Mononuclear cell (primary cell): ENCODE results near the gene ALPL. TPM values are rescaled to one million over a fixed set of nuclear protein-coding genes. Genes with fewer than 3 reads are reported as not detected.

Experiments
- H3K27me3 ChIP-seq: 2 replicates; pipeline ENCODE4 v1.6.0; 2011; ENCODE audit warnings: low read length, control low read depth; ENCODE audit not compliant: insufficient read depth
- H3K4me1 ChIP-seq: 2 replicates; pipeline ENCODE4 v1.5.1; 2011; ENCODE audit warnings: mild to moderate bottlenecking, low read length, control low read depth; ENCODE audit not compliant: insufficient read depth
- H3K4me3 ChIP-seq: 2 replicates; pipeline ENCODE4 v1.5.1; 2011; ENCODE audit warnings: mild to moderate bottlenecking, low read length, moderate library complexity
- H3K9me3 ChIP-seq: 2 replicates; pipeline ENCODE4 v1.5.1; 2011; ENCODE audit warnings: low read depth, mild to moderate bottlenecking, control low read depth, low read length
- total RNA-seq: library from RNA; depleted of rRNA; stranded (reverse); fragments of >200 nt; gene quantifications from one replicate; pipeline ENCODE4 v1.2.3, GENCODE V29; 2012

ALPL gene
- total RNA-seq, 1 donor: 0.21 TPM

DNA sequence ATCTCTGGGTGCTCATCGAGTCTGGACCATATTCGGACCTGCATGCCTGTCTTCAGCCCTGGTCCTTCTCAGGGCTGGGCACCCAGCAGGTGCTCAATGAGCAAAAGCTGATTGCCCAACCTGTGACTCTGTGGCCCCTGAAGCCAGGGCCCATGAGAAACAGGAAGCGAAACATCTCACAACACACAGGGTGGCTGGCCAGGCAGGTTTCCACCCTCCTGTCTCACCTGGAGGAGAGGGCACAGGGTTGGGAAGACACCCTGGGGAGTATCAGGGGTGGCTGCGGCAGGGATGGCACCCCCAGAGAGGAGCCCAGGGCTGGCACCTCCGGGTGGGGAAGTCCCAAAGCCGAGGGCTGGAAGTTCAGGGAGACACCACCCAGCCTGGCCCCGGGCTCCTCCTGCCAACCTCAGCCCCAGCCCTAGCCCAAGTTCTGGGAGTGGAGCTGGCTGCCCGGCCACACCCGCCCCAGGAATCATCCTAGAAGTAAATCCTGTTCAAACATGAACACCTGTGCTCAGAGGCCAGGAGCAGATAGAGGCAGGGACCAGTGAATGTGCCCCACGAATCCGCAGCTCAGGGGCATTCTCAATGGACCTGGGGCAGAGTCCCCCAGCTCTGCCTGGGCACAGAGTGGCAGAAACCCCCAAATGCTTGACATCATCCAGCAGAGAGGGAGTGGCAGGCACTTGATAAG lies 105.3 kb downstream of the ALPL start:
- no peaks in the 10 kb centered on the region for H3K9me3 ChIP-seq
- H3K4me1 ChIP-seq: no peaks in the 10 kb centered on the region
- H3K4me3 ChIP-seq: no peak overlapping the region
- H3K27me3 ChIP-seq: no peaks in the 10 kb centered on the region

DNA sequence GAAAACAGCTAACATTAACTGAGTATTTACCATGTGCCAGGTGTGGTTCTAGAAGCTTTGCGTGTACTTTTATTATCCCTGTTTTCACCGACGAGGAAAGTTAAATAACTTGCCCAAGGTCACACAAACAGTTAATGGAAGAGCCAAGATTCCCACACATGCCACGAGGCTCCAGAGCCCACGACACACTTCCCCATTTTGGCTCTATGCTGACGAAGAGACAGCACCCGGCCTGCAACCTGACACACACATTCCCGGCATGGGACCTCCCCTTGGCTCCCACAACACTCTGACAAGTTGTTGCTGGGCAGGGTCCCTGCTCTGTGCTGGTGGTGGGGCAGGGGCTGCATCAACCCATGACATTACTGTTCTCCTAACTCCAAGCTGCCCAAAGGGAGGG lies 107.1 kb downstream of the ALPL start:
- H3K4me3 ChIP-seq: no peak overlapping the region
- H3K4me1 ChIP-seq: no peaks in the 10 kb centered on the region
- no peaks in the 10 kb centered on the region for H3K9me3 ChIP-seq
- peaks cover 3% of the 10 kb centered on the region for H3K27me3 ChIP-seq

GRCh38 chr1:21617126-21617738 lies 108.0 kb downstream of the ALPL start:
- no peaks in the 10 kb centered on the region for H3K4me1 ChIP-seq
- no peak overlapping the region for H3K4me3 ChIP-seq
- no peaks in the 10 kb centered on the region for H3K9me3 ChIP-seq
- H3K27me3 ChIP-seq: peaks cover 8% of the 10 kb centered on the region

DNA sequence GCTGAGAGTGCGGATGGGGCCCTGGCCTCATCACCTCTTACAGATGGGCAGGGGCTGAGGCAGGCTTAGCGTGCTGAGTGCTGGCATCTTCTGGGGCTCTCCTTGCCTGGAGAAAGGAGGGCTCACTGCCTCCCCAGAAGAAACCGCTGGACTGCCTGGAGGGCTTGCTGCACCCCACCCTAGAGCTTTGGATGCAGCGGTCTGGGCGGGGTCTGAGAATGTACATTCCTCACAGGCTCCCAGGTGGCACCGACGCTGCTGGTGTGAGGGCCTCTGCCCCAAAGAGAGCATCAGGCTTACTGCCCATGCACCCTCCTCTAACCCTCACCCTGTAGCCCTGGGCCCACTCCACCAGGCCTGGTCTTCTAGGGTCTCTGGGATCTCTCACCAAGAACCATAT lies 108.8 kb downstream of the ALPL start:
- H3K4me1 ChIP-seq: peaks cover 4% of the 10 kb centered on the region
- no peaks in the 10 kb centered on the region for H3K9me3 ChIP-seq

DNA sequence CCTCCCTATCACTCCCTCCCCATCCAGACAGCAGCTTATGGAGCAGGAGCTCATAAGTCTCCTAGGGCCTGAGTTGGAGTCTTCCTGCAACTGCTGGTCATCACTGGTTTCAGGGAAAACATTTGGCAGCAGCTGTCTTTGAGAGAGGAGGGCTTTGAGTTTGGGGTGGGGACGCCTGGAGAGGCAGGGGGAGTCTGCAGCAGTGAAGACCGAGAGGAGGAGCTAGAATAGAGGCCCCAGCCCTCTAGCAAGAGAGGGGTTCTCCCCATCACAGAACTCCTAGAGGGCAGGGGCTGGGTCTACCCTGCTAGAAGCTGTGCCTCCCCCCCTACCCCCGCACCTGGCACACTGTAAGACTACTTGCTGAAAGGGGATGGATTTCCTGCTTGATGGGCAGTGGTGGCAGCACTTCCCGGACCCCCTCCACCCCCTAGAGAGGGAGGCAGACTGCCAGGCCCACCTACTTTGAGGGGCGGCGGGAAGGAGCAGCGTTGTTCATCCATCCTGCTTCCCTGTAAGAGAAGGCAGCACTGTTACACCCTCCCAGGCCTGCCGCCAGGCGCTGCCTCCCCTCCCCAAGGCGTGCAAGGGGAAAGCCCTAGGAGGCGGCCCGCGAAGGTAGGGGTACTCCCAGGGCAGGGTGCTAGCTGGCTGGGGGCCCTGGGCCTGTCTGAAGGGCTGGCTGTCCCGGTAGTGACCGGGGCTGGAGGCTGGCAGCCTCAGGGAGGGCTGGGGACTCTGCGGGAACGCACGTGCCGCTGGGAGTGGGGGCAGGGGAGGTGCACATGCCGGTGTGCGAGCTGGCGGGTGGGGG lies 109.5 kb downstream of the ALPL start:
- Histone ChIP-seq H3K4me3 (no peak overlapping the region), H3K27me3 (peaks cover 11% of the 10 kb centered on the region), H3K4me1 (peaks cover 4% of the 10 kb centered on the region), H3K9me3 (no peaks in the 10 kb centered on the region)

More for the DNA sequence above, 108.8 kb downstream of the ALPL start:
- Histone ChIP-seq H3K4me3 (no peak overlapping the region), H3K27me3 (peaks cover 11% of the 10 kb centered on the region)

- Histone ChIP-seq H3K9me3 (no peaks in the 10 kb centered on the region), H3K4me1 (peaks cover 4% of the 10 kb centered on the region), H3K27me3 (peaks cover 11% of the 10 kb centered on the region), H3K4me3 (no peak overlapping the region)
Observed at GRCh38 chr1:21619375-21619947, 110.2 kb downstream of the ALPL start.

DNA sequence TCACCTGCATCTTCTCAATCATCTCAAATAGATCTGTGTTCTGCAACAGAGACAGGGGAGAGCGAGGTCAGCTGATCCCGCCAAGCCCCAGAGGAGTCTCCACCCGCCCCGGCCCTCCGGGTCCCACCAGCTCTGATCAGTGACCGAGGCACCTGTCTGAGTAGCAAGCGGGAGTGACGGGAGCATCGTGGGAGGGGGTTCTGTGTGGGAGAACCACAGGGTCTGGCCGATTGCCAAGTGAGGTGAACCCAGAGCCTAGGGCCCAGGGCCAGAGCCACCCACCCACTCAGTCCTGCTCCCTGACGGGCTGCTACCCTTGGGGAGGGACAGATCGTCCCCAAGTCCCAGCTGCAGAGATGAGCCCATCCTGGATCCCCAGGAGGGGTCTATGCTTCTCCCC lies 110.8 kb downstream of the ALPL start:
- H3K27me3 ChIP-seq: peaks cover 11% of the 10 kb centered on the region
- H3K9me3 ChIP-seq: no peaks in the 10 kb centered on the region
- H3K4me3 ChIP-seq: no peak overlapping the region
- H3K4me1 ChIP-seq: peaks cover 4% of the 10 kb centered on the region

DNA sequence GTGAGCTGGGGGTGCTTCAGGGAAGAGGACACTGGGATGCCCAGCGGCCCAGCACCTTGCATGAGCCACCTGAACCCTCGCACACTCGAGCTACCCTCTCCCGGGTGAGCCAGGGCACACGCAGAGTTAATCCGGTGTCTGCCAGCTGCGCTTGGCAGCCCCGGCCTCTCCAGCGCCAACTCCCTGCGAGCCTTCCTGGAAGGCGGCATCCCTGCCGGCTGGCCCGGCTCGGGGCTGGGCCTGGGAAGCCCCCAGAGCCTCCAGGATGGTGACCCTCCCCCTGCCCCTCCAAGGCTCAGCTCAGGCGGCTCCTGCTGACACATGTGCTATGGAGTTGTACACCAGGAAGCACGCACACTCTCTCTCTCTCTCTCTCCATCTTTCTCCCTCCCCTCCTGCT lies 111.3 kb downstream of the ALPL start:
- H3K4me3 ChIP-seq: no peak overlapping the region
- H3K4me1 ChIP-seq: peaks cover 4% of the 10 kb centered on the region
- H3K27me3 ChIP-seq: peaks cover 11% of the 10 kb centered on the region
- H3K9me3 ChIP-seq: no peaks in the 10 kb centered on the region

GRCh38 chr1:21621051-21621450 lies 111.8 kb downstream of the ALPL start:
- H3K4me3 ChIP-seq: no peak overlapping the region
- peaks cover 11% of the 10 kb centered on the region for H3K27me3 ChIP-seq
- no peaks in the 10 kb centered on the region for H3K9me3 ChIP-seq
- peaks cover 4% of the 10 kb centered on the region for H3K4me1 ChIP-seq

DNA sequence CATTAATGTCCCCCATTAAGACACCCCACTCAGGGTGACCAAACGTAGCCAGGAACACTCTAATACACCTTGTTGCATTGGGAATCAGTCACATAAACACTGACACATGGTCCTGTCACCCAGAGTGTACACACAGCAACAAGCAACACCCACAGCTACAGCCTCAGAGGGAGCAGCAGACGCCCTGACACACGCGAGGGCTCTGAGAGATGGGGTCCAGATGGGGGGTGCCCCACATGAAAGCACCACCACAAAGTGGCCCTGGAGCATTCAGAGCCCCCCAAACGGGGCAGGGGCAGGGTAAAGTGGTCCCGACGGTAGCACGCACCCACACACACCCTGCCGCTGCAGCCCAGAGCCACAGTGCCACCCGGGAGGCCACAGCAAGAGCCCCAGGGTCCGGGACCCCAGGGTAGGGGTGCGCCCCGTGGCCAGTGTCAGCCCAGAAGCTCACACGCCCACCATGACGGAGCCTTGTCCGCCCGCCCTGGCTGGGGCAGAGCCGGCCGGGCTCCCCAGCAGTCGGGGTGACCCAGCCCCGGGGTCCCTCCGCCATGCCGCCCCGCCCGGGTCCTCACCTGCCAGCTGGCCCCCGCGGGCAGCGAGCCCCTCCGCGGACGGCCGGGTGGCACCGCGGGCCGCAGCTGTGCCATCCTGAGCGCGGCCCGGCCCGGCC lies 112.7 kb downstream of the ALPL start:
- H3K4me1 ChIP-seq: peaks cover 4% of the 10 kb centered on the region
- no peak overlapping the region for H3K4me3 ChIP-seq
- peaks cover 11% of the 10 kb centered on the region for H3K27me3 ChIP-seq
- H3K9me3 ChIP-seq: no peaks in the 10 kb centered on the region

GRCh38 chr1:21622466-21623315 lies 113.5 kb downstream of the ALPL start:
- Histone ChIP-seq H3K4me3 (no peak overlapping the region), H3K9me3 (no peaks in the 10 kb centered on the region), H3K27me3 (peaks cover 11% of the 10 kb centered on the region), H3K4me1 (peaks cover 4% of the 10 kb centered on the region)

DNA sequence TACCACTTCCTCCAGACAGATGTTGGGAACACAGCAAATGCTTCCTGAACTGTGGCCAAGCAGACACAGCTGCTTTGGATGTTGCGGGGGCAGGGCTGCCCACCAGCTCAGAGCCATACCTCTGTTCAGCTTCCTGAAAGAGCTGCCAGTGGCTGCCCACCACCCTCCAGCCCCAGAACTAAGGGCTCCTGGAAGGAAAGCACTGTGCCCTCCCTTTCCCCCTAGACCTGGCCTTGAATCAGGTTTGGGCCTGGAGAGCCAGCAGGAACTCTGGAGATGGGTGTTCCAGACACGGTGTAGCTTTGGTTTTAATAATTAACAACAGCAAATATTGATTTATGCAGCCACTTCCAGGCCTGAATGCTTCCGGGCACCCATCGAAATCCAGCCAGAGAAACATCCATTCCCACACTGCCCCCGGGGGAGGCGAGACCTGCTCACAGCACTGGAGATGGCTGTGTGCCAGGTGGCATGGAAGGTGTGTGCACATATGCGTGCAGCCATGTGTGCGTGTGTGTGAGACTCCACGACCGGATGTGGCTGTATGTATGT lies 114.3 kb downstream of the ALPL start:
- peaks cover 4% of the 10 kb centered on the region for H3K4me1 ChIP-seq
- H3K9me3 ChIP-seq: no peaks in the 10 kb centered on the region
- no peak overlapping the region for H3K4me3 ChIP-seq
- H3K27me3 ChIP-seq: peaks cover 11% of the 10 kb centered on the region

DNA sequence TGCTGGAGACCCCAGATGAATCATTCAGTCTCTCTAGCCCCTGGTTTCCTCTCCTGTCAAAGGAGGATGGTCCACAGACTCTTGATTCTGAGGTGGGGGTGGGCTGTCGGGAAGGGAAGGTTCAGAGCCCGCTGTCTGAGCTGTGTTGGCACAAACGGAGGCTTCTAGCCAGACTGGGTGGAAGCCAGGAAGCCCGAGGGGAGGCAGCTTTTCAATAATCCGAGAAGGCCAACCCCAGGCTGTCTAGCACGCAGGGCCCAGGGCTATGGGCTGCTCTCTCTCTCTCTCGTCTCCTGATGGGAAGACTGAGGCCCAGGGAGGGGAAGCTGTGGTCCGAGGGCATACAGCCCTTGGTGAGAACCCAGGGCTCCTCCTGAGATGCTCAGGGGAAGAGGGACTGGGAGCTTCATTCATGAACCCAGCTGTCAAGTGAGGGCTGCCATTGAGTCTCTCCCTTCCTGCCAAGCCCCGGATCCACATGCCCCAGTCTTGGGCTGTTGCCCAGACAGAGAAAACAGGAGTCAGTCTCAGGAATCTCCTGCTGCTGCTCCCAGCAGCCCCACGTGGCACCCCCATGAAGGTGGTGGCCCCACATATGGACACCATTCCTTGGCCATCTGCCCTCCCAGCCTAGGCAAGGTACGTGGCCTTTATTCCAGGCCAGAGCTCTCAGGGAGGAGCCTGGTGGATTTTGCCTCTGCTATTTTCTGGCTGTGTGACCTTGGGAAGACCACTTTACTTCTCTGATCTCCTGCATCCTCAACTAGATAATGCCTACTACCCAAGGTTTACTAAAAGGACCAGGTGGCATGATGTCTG lies 115.6 kb downstream of the ALPL start:
- Histone ChIP-seq H3K27me3 (peaks cover 11% of the 10 kb centered on the region), H3K4me1 (peaks cover 4% of the 10 kb centered on the region), H3K9me3 (no peaks in the 10 kb centered on the region), H3K4me3 (no peak overlapping the region)
